K562 (cell line): ENCODE measurements around the gene HBP1. TPM values are rescaled to one million over a fixed set of nuclear protein-coding genes. Genes with fewer than 3 reads are reported as not detected.

Source experiments
- BCLAF1 ChIP-seq, 2 experiments: fragments of 450-650 bp in 1 of 2; IDR thresholded peaks; 2 replicates each; pipeline ENCODE4 v1.6.1; 2011 to 2017; ENCODE audit warnings: low read depth in 2 of 2, antibody characterized with exemption in 1 of 2, borderline replicate concordance in 1 of 2, low read length in 1 of 2, mild to moderate bottlenecking in 1 of 2, mixed read lengths in 1 of 2; ENCODE audit not compliant: control insufficient read depth in 1 of 2
- CCNT2 ChIP-seq: IDR thresholded peaks from 2 replicates; pipeline ENCODE4 v1.6.1; 2011; ENCODE audit warnings: borderline replicate concordance, low read depth, mild to moderate bottlenecking, moderate library complexity, mixed read lengths, low read length; ENCODE audit not compliant: insufficient read length; ENCODE audit errors: extremely low read depth
- CHD1 ChIP-seq: fragments of 200-600 bp; sonication (generic); IDR thresholded peaks from one replicate; pipeline ENCODE4 v1.6.1; 2012; ENCODE audit warnings: mild to moderate bottlenecking, moderate library complexity, low read length, inconsistent platforms
- ESRRA ChIP-seq: fragments of 450-650 bp; IDR thresholded peaks from 2 replicates; pipeline ENCODE4 v1.6.1; 2014; ENCODE audit warnings: low read depth, mild to moderate bottlenecking, moderate library complexity, borderline replicate concordance
- ETS2 ChIP-seq: IDR thresholded peaks from 2 replicates; pipeline ENCODE4 v1.6.1; 2016; ENCODE audit warnings: borderline replicate concordance, missing genetic modification characterization, mild to moderate bottlenecking, moderate library complexity, missing compliant biosample characterization; ENCODE audit not compliant: poor library complexity, severe bottlenecking
- FOXK1 ChIP-seq: sonication (generic); formaldehyde crosslinking; IDR thresholded peaks from 2 replicates; pipeline ENCODE4 v1.8.0; 2022; ENCODE audit warnings: missing genetic modification reagents, mild to moderate bottlenecking, borderline replicate concordance
- GATAD2A ChIP-seq: fragments of 450-650 bp; IDR thresholded peaks from 2 replicates; pipeline ENCODE4 v1.6.1; 2017
- MBD1 ChIP-seq: fragments of 250-450 bp; sonication (Bioruptor Pico); IDR thresholded peaks from 2 replicates; pipeline ENCODE4 v1.8.0; 2022; ENCODE audit warnings: inconsistent platforms
- MCM7 ChIP-seq, 2 experiments: fragments of 450-650 bp; IDR thresholded peaks; 2 replicates each; pipeline ENCODE4 v1.6.1; 2016 to 2018
- NFRKB ChIP-seq: fragments of 450-650 bp; IDR thresholded peaks from 2 replicates; pipeline ENCODE4 v1.6.1; 2016; ENCODE audit warnings: low read depth
- PCBP1 ChIP-seq: fragments of 200-400 bp; formaldehyde crosslinking; IDR thresholded peaks from 2 replicates; pipeline ENCODE4 v1.6.1; 2018; ENCODE audit warnings: mild to moderate bottlenecking, low read depth, low read length; ENCODE audit not compliant: poor library complexity, severe bottlenecking
- TCF7L2 ChIP-seq: fragments of 150-350 bp; IDR thresholded peaks from 2 replicates; pipeline ENCODE4 v1.6.1; 2016; ENCODE audit warnings: low read depth, mild to moderate bottlenecking, low read length, moderate library complexity
- ZBTB17 ChIP-seq: fragments of 450-650 bp; formaldehyde crosslinking; IDR thresholded peaks from 2 replicates; pipeline ENCODE4 v1.4.0; 2020; ENCODE audit warnings: mild to moderate bottlenecking
- ZNF444 ChIP-seq: fragments of 250-450 bp; sonication (Bioruptor Pico); IDR thresholded peaks from 2 replicates; pipeline ENCODE4 v1.4.0; 2020; ENCODE audit warnings: mild to moderate bottlenecking, moderate library complexity
- ZNF609 ChIP-seq: sonication (generic); formaldehyde crosslinking; IDR thresholded peaks from 2 replicates; pipeline ENCODE4 v1.8.1; 2023; ENCODE audit warnings: missing genetic modification reagents, mild to moderate bottlenecking, borderline replicate concordance
- polyA plus RNA-seq, 8 experiments: library from polyadenylated mRNA; depleted of rRNA in 4 of 8; stranded (reverse) in 5 of 8; unstranded in 3 of 8; fragments of >200 nt; fragmentation: Nextera tagmentation in 2 of 8; fragmentation: Illumina TruSeq in 1 of 8; extraction: Ambion mirVana in 2 of 8; extraction: Trizol in 1 of 8; gene quantifications; 2 replicates each; pipeline versions ENCODE4 v1.2.1 to v1.2.3, GENCODE V29; 2011 to 2014; ENCODE audit warnings: inconsistent platforms in 1 of 8, missing spikeins in 1 of 8
- total RNA-seq, 7 experiments: library from RNA; depleted of rRNA in 6 of 7; stranded (reverse); fragments of >200 nt in 6 of 7; fragmentation: Illumina TruSeq in 2 of 7; extraction: Trizol in 2 of 7; gene quantifications; 2 replicates each; pipeline versions ENCODE4 v1.2.1 to v1.2.3, GENCODE V29; 2011 to 2021; ENCODE audit warnings: low replicate concordance in 1 of 7

Gene HBP1
- total and polyA plus RNA-seq, 9 of the 15 experiments (the other 6 are each of a cell fraction or from before 2014, with no cell fraction given): 18.7 to 59.9 (median 27.0) TPM

GRCh38 chr7:107169120-107170050, 582 bp downstream of the HBP1 start (continued):
- TF ChIP-seq BCLAF1 (IDR thresholded peaks at IDR 0.05; ENCODE audit: borderline replicate concordance in 1 of 2, control insufficient read depth in 1 of 2, low read depth in 2 of 2, low read length in 1 of 2): peak in 1 of 2 experiments; percentile 38; a peak in 1 of 4 replicates
- no peak for TF ChIP-seq MBD1 (CRISPR knock-in tag)
- peak; percentile 40; the same call in 1 of the 2 replicates for TF ChIP-seq FOXK1 (CRISPR knock-in tag)
- peak; percentile 81; the same call in 1 of the 2 replicates for TF ChIP-seq GATAD2A
- TF ChIP-seq ESRRA: peak; percentile 88; the same call in 1 of the 2 replicates
- peak; percentile 32; the same call in 1 of the 2 replicates for TF ChIP-seq ZBTB17
- TF ChIP-seq MCM7 (IDR thresholded peaks at IDR 0.05): no peak
- no peak for TF ChIP-seq ETS2 (tag)
- TF ChIP-seq PCBP1: peak; percentile 90
- peak; percentile 21; the same call in 1 of the 2 replicates for TF ChIP-seq TCF7L2
- peak; percentile 96; the same call in 1 of the 2 replicates for TF ChIP-seq NFRKB
- TF ChIP-seq CCNT2: peak; percentile 77
- peak; percentile 96 for TF ChIP-seq CHD1
- 0 out of 2 replicates have a peak, but pooled peaks have one; percentile 52 for TF ChIP-seq ZNF609 (CRISPR knock-in tag)
- peak; percentile 44; the same call in 1 of the 2 replicates for TF ChIP-seq ZNF444 (CRISPR knock-in tag)
